ENCODE results near the gene RBSN.

RBSN gene

GRCh38 chr3:15117011-15117410 is 18.1 kb upstream of the RBSN start:
- Histone ChIP-seq H3K4me2 (ENCODE audit: low read depth, low read length, poor library complexity, severe bottlenecking) (no peak overlapping the region), H3K9me3 (ENCODE audit: insufficient read depth, low read length) (no peaks in the 10 kb centered on the region), H3K27ac (ENCODE audit: low read depth, low read length) (no peak overlapping the region), H3K36me3 (ENCODE audit: low read length) (no peaks in the 10 kb centered on the region), H3K27me3 (ENCODE audit: low read length) (no peaks in the 10 kb centered on the region), H3K79me2 (ENCODE audit: insufficient read depth, low read length) (no peaks in the 10 kb centered on the region), H2AFZ (ENCODE audit: low read depth, low read length, severe bottlenecking) (no peak overlapping the region), H3F3A (ENCODE audit: insufficient read depth) (no peaks in the 10 kb centered on the region), H3K9me2 (replicated peaks; ENCODE audit: insufficient read depth, low read length) (no peaks in the 10 kb centered on the region), H4K20me1 (ENCODE audit: low read depth, low read length) (no peaks in the 10 kb centered on the region), H3K9ac (ENCODE audit: low read length) (no peak overlapping the region), H3K4me3 (ENCODE audit: insufficient read depth, low read length, poor library complexity, severe bottlenecking) (no peak overlapping the region)
- no peak for TF ChIP-seq EZH2phosphoT487 (conservative IDR thresholded peaks at IDR 0.05; ENCODE audit: low read length)
- no peak for TF ChIP-seq CTCF (IDR thresholded peaks at IDR 0.05; ENCODE audit: insufficient read depth, low read length, poor library complexity, severe bottlenecking)

GRCh38 chr3:15116032-15116669 is 17.2 kb upstream of the RBSN start:
- Histone ChIP-seq H3F3A (ENCODE audit: insufficient read depth) (no peaks in the 10 kb centered on the region), H3K9ac (ENCODE audit: low read length) (no peak overlapping the region), H3K27me3 (ENCODE audit: low read length) (no peaks in the 10 kb centered on the region), H3K27ac (ENCODE audit: low read depth, low read length) (no peak overlapping the region), H3K36me3 (ENCODE audit: low read length) (no peaks in the 10 kb centered on the region), H4K20me1 (ENCODE audit: low read depth, low read length) (no peaks in the 10 kb centered on the region), H3K9me3 (ENCODE audit: insufficient read depth, low read length) (no peaks in the 10 kb centered on the region), H3K4me3 (ENCODE audit: insufficient read depth, low read length, poor library complexity, severe bottlenecking) (no peak overlapping the region), H2AFZ (ENCODE audit: low read depth, low read length, severe bottlenecking) (no peak overlapping the region), H3K9me2 (replicated peaks; ENCODE audit: insufficient read depth, low read length) (no peaks in the 10 kb centered on the region), H3K4me2 (ENCODE audit: low read depth, low read length, poor library complexity, severe bottlenecking) (no peak overlapping the region), H3K79me2 (ENCODE audit: insufficient read depth, low read length) (no peaks in the 10 kb centered on the region)
- no peak for TF ChIP-seq CTCF (IDR thresholded peaks at IDR 0.05; ENCODE audit: insufficient read depth, low read length, poor library complexity, severe bottlenecking)
- no peak for TF ChIP-seq EZH2phosphoT487 (conservative IDR thresholded peaks at IDR 0.05; ENCODE audit: low read length)

DNA sequence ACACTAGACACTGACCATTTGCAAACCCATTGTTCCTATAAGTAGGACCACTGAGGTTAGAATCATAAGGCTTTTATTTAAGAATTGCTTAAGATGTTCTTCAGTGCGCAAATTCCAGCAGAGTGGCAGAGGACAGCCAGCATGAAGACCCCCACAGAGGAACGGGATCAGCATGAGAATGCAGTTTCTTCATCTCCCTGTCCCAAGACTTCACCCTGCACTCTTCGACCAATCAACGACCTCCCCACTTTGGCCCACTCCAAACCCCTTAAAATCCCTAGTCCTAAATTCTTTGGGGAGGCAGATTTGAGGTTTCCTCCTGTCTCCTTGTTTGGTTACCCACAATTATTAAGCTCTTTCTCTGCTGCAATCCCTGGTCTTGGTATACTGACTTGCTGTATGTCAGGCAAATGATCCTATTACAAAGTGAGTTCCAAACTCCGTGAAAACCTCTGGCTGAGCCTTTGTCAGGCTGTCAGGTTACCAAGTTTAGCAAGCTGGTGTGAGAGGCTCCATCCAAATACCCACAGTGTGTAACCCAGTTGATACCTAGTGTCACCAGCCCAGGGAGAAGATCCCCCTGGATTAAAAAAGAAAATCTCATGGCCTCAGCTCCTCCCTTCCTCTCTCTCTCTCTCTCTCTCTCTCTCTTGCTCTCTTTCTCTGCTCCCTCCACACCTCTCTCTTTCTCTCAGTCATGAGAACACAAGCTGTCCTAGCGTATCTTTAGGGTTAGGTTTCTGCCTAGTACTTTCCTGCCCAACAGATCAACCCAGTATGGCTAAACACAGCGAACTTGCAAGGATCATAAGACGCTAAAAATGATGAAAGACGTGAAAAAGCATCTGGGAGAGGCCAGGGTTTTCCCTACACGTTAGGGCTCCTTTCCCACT is 15.8 kb upstream of the RBSN start:
- no peaks in the 10 kb centered on the region for H3F3A ChIP-seq (ENCODE audit: insufficient read depth)
- no peaks in the 10 kb centered on the region for H3K27me3 ChIP-seq (ENCODE audit: low read length)
- TF ChIP-seq CTCF (IDR thresholded peaks at IDR 0.05; ENCODE audit: insufficient read depth, low read length, poor library complexity, severe bottlenecking): no peak
- no peak for TF ChIP-seq EZH2phosphoT487 (conservative IDR thresholded peaks at IDR 0.05; ENCODE audit: low read length)
- no peaks in the 10 kb centered on the region for H3K9me3 ChIP-seq (ENCODE audit: insufficient read depth, low read length)
- H3K27ac ChIP-seq (ENCODE audit: low read depth, low read length): no peak overlapping the region
- H3K4me2 ChIP-seq (ENCODE audit: low read depth, low read length, poor library complexity, severe bottlenecking): no peak overlapping the region
- H3K9me2 ChIP-seq (replicated peaks; ENCODE audit: insufficient read depth, low read length): no peaks in the 10 kb centered on the region
- no peaks in the 10 kb centered on the region for H3K36me3 ChIP-seq (ENCODE audit: low read length)
- no peaks in the 10 kb centered on the region for H3K79me2 ChIP-seq (ENCODE audit: insufficient read depth, low read length)
- no peak overlapping the region for H3K9ac ChIP-seq (ENCODE audit: low read length)
- no peaks in the 10 kb centered on the region for H4K20me1 ChIP-seq (ENCODE audit: low read depth, low read length)
- H2AFZ ChIP-seq (ENCODE audit: low read depth, low read length, severe bottlenecking): no peak overlapping the region
- no peak overlapping the region for H3K4me3 ChIP-seq (ENCODE audit: insufficient read depth, low read length, poor library complexity, severe bottlenecking)

Measured in SU-DHL-6 (cell line).